Loucy (cell line): Measurements from ENCODE around the gene NUP54.

ENCODE experiments used
- H2AFZ ChIP-seq: fragments of 200-600 bp; sonication (generic); 2 replicates; pipeline ENCODE4 v1.6.0; 2016; ENCODE audit warnings: antibody characterized with exemption, mild to moderate bottlenecking, low read length, moderate library complexity
- H3F3A ChIP-seq: fragments of 200-600 bp; 2 replicates; pipeline ENCODE4 v1.6.0; 2016; ENCODE audit warnings: antibody characterized with exemption, low read depth, mild to moderate bottlenecking
- H3K27me3 ChIP-seq: fragments of 200-600 bp; sonication (generic); 2 replicates; pipeline ENCODE4 v1.6.1; 2014; ENCODE audit warnings: low read length, mild to moderate bottlenecking; ENCODE audit not compliant: insufficient read depth, poor library complexity, severe bottlenecking
- H3K36me3 ChIP-seq: fragments of 200-600 bp; sonication (generic); 2 replicates; pipeline ENCODE4 v1.6.1; 2016; ENCODE audit warnings: low read length; ENCODE audit not compliant: insufficient read depth
- H3K4me1 ChIP-seq: fragments of 200-600 bp; sonication (generic); 2 replicates; pipeline ENCODE4 v1.5.1; 2014; ENCODE audit warnings: low read length, mild to moderate bottlenecking; ENCODE audit not compliant: insufficient read depth, poor library complexity, severe bottlenecking
- H3K4me2 ChIP-seq: fragments of 200-600 bp; sonication (generic); 2 replicates; pipeline ENCODE4 v1.6.0; 2014; ENCODE audit warnings: antibody characterized with exemption, low read length, low read depth, mild to moderate bottlenecking; ENCODE audit not compliant: poor library complexity, severe bottlenecking
- H3K4me3 ChIP-seq: fragments of 200-600 bp; sonication (generic); 2 replicates; pipeline ENCODE4 v1.5.1; 2014; ENCODE audit warnings: low read length, mild to moderate bottlenecking, mixed read lengths; ENCODE audit not compliant: poor library complexity, severe bottlenecking
- H3K79me2 ChIP-seq: fragments of 200-600 bp; sonication (generic); 2 replicates; pipeline ENCODE4 v1.6.1; 2014; ENCODE audit warnings: low read length; ENCODE audit not compliant: insufficient read depth
- H3K9ac ChIP-seq: fragments of 200-600 bp; sonication (generic); 2 replicates; pipeline ENCODE4 v1.6.0; 2014; ENCODE audit warnings: mild to moderate bottlenecking, low read depth, low read length, moderate library complexity; ENCODE audit not compliant: poor library complexity, severe bottlenecking
- H3K9me2 ChIP-seq: fragments of 200-600 bp; sonication (generic); replicated peaks from 2 replicates; pipeline ENCODE4 v1.6.1; 2016; ENCODE audit warnings: low read depth, low read length, mixed read lengths
- H3K9me3 ChIP-seq: fragments of 200-600 bp; sonication (generic); 2 replicates; pipeline ENCODE4 v1.6.1; 2014; ENCODE audit warnings: mild to moderate bottlenecking, antibody characterized with exemption, low read length, low read depth; ENCODE audit not compliant: insufficient read depth
- H4K20me1 ChIP-seq: fragments of 200-600 bp; sonication (generic); 2 replicates; pipeline ENCODE4 v1.6.0; 2014; ENCODE audit warnings: antibody characterized with exemption, low read length, mild to moderate bottlenecking; ENCODE audit not compliant: insufficient read depth, poor library complexity, severe bottlenecking
- CTCF ChIP-seq: fragments of 200-600 bp; sonication (generic); conservative IDR thresholded peaks from 2 replicates; pipeline ENCODE4 v1.5.1; 2014; ENCODE audit warnings: mild to moderate bottlenecking, antibody characterized with exemption, low read length
- EZH2phosphoT487 ChIP-seq: fragments of 200-600 bp; IDR thresholded peaks from 2 replicates; pipeline ENCODE4 v1.6.1; 2018; ENCODE audit warnings: antibody characterized with exemption, mild to moderate bottlenecking, moderate library complexity, borderline replicate concordance

The NUP54 gene

GRCh38 chr4:76091052-76091451 lies 57.1 kb downstream of the NUP54 start:
- Histone ChIP-seq H3K9me2 (no peaks in the 10 kb centered on the region), H3F3A (no peaks in the 10 kb centered on the region), H3K4me1 (no peaks in the 10 kb centered on the region), H3K36me3 (no peaks in the 10 kb centered on the region), H4K20me1 (no peaks in the 10 kb centered on the region), H3K4me3 (no peak overlapping the region), H2AFZ (no peak overlapping the region), H3K27me3 (no peaks in the 10 kb centered on the region), H3K4me2 (no peak overlapping the region), H3K79me2 (no peaks in the 10 kb centered on the region), H3K9me3 (no peaks in the 10 kb centered on the region), H3K9ac (no peak overlapping the region)
- TF ChIP-seq CTCF (no peak), EZH2phosphoT487 (no peak)

- Histone ChIP-seq H3K79me2 (no peaks in the 10 kb centered on the region), H3K4me1 (no peaks in the 10 kb centered on the region), H2AFZ (peak overlapping the region; percentile 41), H3K27me3 (no peaks in the 10 kb centered on the region), H3K4me2 (no peak overlapping the region), H4K20me1 (no peaks in the 10 kb centered on the region), H3K4me3 (no peak overlapping the region), H3K9me3 (no peaks in the 10 kb centered on the region), H3K36me3 (no peaks in the 10 kb centered on the region), H3K9me2 (no peaks in the 10 kb centered on the region), H3K9ac (no peak overlapping the region), H3F3A (no peaks in the 10 kb centered on the region)
- TF ChIP-seq EZH2phosphoT487 (no peak), CTCF (no peak)
Observed at GRCh38 chr4:76090241-76090691, 57.9 kb downstream of the NUP54 start.

- TF ChIP-seq CTCF (no peak), EZH2phosphoT487 (no peak)
- Histone ChIP-seq H3K36me3 (no peaks in the 10 kb centered on the region), H3K79me2 (no peaks in the 10 kb centered on the region), H3K9me3 (no peaks in the 10 kb centered on the region), H2AFZ (0 out of 2 replicates have a peak overlapping the region, but pooled peaks have one; percentile 7), H3K27me3 (no peaks in the 10 kb centered on the region), H3K9ac (no peak overlapping the region), H3K9me2 (no peaks in the 10 kb centered on the region), H3K4me1 (no peaks in the 10 kb centered on the region), H3F3A (no peaks in the 10 kb centered on the region), H4K20me1 (no peaks in the 10 kb centered on the region), H3K4me2 (no peak overlapping the region), H3K4me3 (no peak overlapping the region)
Observed at GRCh38 chr4:76088719-76089118, 59.5 kb downstream of the NUP54 start.
